Hepatocyte (in vitro differentiated cells): Measurements from ENCODE around the gene PPP1R2C.

Source experiments
- CTCF ChIP-seq: fragments of 200-600 bp; sonication (generic); IDR thresholded peaks from 2 replicates; pipeline ENCODE4 v1.5.1; 2016; ENCODE audit warnings: antibody characterized with exemption, mild to moderate bottlenecking; ENCODE audit not compliant: poor library complexity
- EZH2 ChIP-seq: fragments of 200-600 bp; sonication (generic); IDR thresholded peaks from 2 replicates; pipeline ENCODE4 v1.6.1; 2016; ENCODE audit warnings: antibody characterized with exemption, mild to moderate bottlenecking, borderline replicate concordance
- EZH2phosphoT487 ChIP-seq: fragments of 200-600 bp; sonication (generic); IDR thresholded peaks from one replicate; pipeline ENCODE4 v1.6.1; 2018; ENCODE audit warnings: antibody characterized with exemption, mild to moderate bottlenecking, low read depth, moderate library complexity; ENCODE audit not compliant: unreplicated experiment, severe bottlenecking

- no peak for TF ChIP-seq CTCF
- no peak for TF ChIP-seq EZH2phosphoT487
- TF ChIP-seq EZH2, result no peak
Measured at GRCh38 chrX:42746606-42747005, 31.4 kb downstream of the PPP1R2C start.
